Ishikawa (cell line): ENCODE measurements around the gene RNF146.

ENCODE experiments used
- CEBPB ChIP-seq: IDR thresholded peaks from 2 replicates; pipeline ENCODE4 v1.6.1; 2012
- CREB1 ChIP-seq: IDR thresholded peaks from 2 replicates; pipeline ENCODE4 v1.6.1; 2012; ENCODE audit warnings: low read depth
- EP300 ChIP-seq: IDR thresholded peaks from 2 replicates; pipeline ENCODE4 v1.6.1; 2012; ENCODE audit warnings: borderline replicate concordance
- TAF1 ChIP-seq: IDR thresholded peaks from 2 replicates; pipeline ENCODE4 v1.6.1; 2012; ENCODE audit warnings: low read depth, mild to moderate bottlenecking
- YY1 ChIP-seq: IDR thresholded peaks from 2 replicates; pipeline ENCODE4 v1.6.1; 2012; ENCODE audit warnings: low read depth
- TF ChIP-seq, protein P1 (sequence below): IDR thresholded peaks from 2 replicates; pipeline ENCODE4 v1.6.1; 2012

DNA sequence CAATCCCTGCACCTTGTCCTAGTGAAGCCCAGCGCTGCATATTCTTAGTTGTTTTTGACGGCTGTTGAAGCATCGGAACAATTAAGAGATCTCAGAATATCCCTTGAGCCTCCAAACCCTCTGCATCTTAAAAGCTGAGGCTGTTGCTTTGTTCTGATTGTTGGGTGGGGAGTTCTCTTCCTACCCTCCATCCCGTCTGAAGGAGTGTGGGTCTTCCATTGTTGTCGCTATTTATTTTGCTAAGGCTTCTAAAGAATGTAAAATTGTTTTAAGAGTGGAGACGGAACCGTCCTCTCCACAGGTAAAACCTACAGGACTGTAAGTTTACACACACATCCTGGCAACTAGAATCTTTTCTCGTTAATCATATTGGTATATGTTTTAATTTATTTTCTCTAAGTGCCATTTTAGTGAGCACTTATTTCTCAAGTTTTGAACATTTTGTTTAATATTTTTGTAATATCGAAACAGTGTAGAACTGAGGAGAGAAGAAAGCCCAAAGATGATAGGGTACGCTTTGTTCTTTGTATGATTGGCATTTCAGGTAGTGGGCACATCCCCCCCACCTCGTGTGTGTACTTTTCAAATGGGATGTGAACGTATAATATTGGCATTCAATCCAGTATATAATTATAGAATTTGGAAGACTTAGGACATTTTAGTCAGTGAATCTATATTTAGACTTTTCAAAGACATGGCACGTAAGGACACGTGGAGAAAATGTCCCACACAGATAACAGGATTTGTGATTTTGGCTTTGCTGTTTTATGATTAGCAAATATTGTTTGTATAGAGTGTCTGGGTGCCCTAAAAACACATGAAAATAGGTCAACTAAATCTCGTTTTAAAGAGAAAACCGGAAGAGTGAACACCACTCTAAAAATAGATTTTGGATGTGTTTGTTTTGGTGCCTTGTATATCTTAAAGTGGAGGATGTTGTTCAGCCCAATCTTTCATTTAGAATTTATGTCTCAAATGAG lies 1.3 kb downstream of the RNF146 start:
- TF ChIP-seq, protein P1, sequence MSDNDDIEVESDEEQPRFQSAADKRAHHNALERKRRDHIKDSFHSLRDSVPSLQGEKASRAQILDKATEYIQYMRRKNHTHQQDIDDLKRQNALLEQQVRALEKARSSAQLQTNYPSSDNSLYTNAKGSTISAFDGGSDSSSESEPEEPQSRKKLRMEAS: no peak
- TF ChIP-seq EP300: no peak
- no peak for TF ChIP-seq YY1
- TF ChIP-seq TAF1: no peak
- TF ChIP-seq CREB1: no peak
- no peak for TF ChIP-seq CEBPB
